ENCODE measurements around the gene SMIM14. TPM values are rescaled to one million over a fixed set of nuclear protein-coding genes. Genes with fewer than 3 reads are reported as not detected.
"Not testable (repeated sequence)": the region's sequence is repeated elsewhere in the genome, so short reads cannot be mapped to it uniquely, and the experiment has no call there.

Gene SMIM14
- polyA plus RNA-seq, 3 donors: 13.6 to 152 (median 140) TPM

DNA sequence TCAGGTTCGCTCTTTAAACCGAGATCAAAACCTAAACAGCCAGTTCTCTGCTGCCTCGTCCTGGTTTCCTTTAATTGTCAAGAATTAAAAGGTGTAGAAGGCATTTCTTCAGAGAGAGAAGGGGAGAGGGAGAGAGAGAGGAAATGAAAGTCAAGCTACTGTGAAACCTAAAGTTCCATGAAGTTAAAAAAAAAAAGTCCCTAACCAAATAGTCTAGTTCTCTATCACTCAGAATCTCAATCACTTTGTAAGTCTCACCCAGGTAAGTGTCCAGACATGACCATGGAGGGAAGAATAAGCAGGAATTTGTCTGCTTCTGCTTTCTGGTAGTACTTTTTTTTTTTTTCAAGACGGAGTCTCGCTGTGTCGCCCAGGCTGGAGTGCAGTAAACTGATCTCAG lies 18.8 kb upstream of the SMIM14 start:
- Histone ChIP-seq H3K27me3 (ENCODE audit: control insufficient read depth in 2 of 2, insufficient read depth in 2 of 2, low read length in 2 of 2) (no peaks in the 10 kb centered on the region), H3K79me2 (ENCODE audit: insufficient read depth, low read length) (no peaks in the 10 kb centered on the region), H3K4me2 (replicated peaks; ENCODE audit: extremely low read depth, low read length, poor library complexity, severe bottlenecking) (no peak overlapping the region), H3K27ac (ENCODE audit: low read depth in 1 of 2, low read length in 2 of 2) (no peak overlapping the region), H3K9me3 (replicated peaks in 1 of 2; ENCODE audit: control insufficient read depth in 1 of 2, insufficient read depth in 1 of 2, low read length in 2 of 2) (no peaks in the 10 kb centered on the region), H3K4me3 (replicated peaks in 1 of 3; ENCODE audit: low read depth in 2 of 3, low read length in 3 of 3) (no peak overlapping the region), H2AFZ (ENCODE audit: insufficient read depth, low read depth, low read length, poor library complexity, severe bottlenecking) (no peak overlapping the region), H3K9ac (ENCODE audit: insufficient read depth, low read length, poor library complexity, severe bottlenecking) (no peak overlapping the region), H3K4me1 (ENCODE audit: control insufficient read depth in 1 of 2, insufficient read depth in 2 of 2, low read length in 2 of 2) (peaks cover 6 to 8% of the 10 kb centered on the region in 2 donors), H3K36me3 (replicated peaks in 1 of 2; ENCODE audit: control insufficient read depth in 1 of 2, insufficient read depth in 2 of 2, low read length in 2 of 2) (no peaks in the 10 kb centered on the region), H4K20me1 (ENCODE audit: insufficient read depth, low read length) (no peaks in the 10 kb centered on the region)
- DNase-seq: no peak
- H3K36me3 Mint-ChIP-seq: no peaks in the 10 kb centered on the region
- TF ChIP-seq, protein P1, sequence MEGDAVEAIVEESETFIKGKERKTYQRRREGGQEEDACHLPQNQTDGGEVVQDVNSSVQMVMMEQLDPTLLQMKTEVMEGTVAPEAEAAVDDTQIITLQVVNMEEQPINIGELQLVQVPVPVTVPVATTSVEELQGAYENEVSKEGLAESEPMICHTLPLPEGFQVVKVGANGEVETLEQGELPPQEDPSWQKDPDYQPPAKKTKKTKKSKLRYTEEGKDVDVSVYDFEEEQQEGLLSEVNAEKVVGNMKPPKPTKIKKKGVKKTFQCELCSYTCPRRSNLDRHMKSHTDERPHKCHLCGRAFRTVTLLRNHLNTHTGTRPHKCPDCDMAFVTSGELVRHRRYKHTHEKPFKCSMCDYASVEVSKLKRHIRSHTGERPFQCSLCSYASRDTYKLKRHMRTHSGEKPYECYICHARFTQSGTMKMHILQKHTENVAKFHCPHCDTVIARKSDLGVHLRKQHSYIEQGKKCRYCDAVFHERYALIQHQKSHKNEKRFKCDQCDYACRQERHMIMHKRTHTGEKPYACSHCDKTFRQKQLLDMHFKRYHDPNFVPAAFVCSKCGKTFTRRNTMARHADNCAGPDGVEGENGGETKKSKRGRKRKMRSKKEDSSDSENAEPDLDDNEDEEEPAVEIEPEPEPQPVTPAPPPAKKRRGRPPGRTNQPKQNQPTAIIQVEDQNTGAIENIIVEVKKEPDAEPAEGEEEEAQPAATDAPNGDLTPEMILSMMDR (IDR thresholded peaks at IDR 0.05): no peak
- peaks cover 13% of the 10 kb centered on the region for H3K4me1 Mint-ChIP-seq
- no peaks in the 10 kb centered on the region for H3K9me3 Mint-ChIP-seq
- H3K27me3 Mint-ChIP-seq (ENCODE audit: low read depth in 3 of 3): no peaks in the 10 kb centered on the region
- 74% methylated on average over 3 of the region's 6 CpGs for WGBS (ENCODE audit: insufficient coverage)
- H3K27ac Mint-ChIP-seq: peak overlapping the region in 1 of 7 donors; percentile 70
- H3K4me3 Mint-ChIP-seq: no peak overlapping the region
- intact Hi-C loops (cut with micrococcal nuclease): no loop called here

DNA sequence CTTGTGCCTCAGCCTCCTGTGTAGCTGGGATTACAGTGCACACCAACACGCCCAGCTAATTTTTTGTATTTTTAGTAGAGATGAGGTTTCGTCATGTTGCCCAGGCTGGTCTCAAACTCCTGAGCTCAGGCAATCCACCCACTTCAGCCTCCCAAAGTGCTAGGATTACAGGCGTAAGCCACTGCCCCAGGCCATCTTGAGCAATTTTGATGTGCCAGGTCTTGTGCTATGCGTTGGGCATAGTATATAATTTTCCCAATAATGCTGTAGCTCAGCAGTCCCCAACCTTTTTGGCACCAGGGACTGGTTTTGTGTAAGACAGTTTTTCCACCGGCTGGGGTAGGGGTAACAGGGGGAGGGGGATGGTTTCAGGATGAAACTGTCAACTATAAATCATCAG lies 18.0 kb upstream of the SMIM14 start:
- H3K79me2 ChIP-seq (ENCODE audit: insufficient read depth, low read length); H3K9me3 Mint-ChIP-seq; H3K27me3 ChIP-seq (ENCODE audit: control insufficient read depth in 2 of 2, insufficient read depth in 2 of 2, low read length in 2 of 2); H3K27ac ChIP-seq (ENCODE audit: low read depth in 1 of 2, low read length in 2 of 2); H3K36me3 Mint-ChIP-seq; H3K9me3 ChIP-seq (replicated peaks in 1 of 2; ENCODE audit: control insufficient read depth in 1 of 2, insufficient read depth in 1 of 2, low read length in 2 of 2); intact Hi-C loops (cut with micrococcal nuclease); H3K36me3 ChIP-seq (replicated peaks in 1 of 2; ENCODE audit: control insufficient read depth in 1 of 2, insufficient read depth in 2 of 2, low read length in 2 of 2); H3K4me1 ChIP-seq (ENCODE audit: control insufficient read depth in 1 of 2, insufficient read depth in 2 of 2, low read length in 2 of 2); DNase-seq; H3K27me3 Mint-ChIP-seq (ENCODE audit: low read depth in 3 of 3); H3K4me3 ChIP-seq (replicated peaks in 1 of 3; ENCODE audit: low read depth in 2 of 3, low read length in 3 of 3); H2AFZ ChIP-seq (ENCODE audit: insufficient read depth, low read depth, low read length, poor library complexity, severe bottlenecking); H3K9ac ChIP-seq (ENCODE audit: insufficient read depth, low read length, poor library complexity, severe bottlenecking); H4K20me1 ChIP-seq (ENCODE audit: insufficient read depth, low read length); H3K4me3 Mint-ChIP-seq; H3K4me2 ChIP-seq (replicated peaks; ENCODE audit: extremely low read depth, low read length, poor library complexity, severe bottlenecking): not testable (repeated sequence)
- WGBS (ENCODE audit: insufficient coverage): 80% methylated on average over 2 of the region's 5 CpGs
- Mint-ChIP-seq H3K27ac (peak overlapping the region in 1 of 7 donors; percentile 70), H3K4me1 (peaks cover 13% of the 10 kb centered on the region)
